Stimulated activated CD8-positive, alpha-beta memory T cell treated with anti-CD3 and anti-CD28 coated beads, Interleukin-4, amount 100 ng/mL, for 4 hours (primary cell): ENCODE measurements around the gene RHOBTB1.

Experiments
- DNase-seq, 2 donors: peaks; one replicate each; pipeline ENCODE4 v3.0.0-alpha.2; 2020; ENCODE audit warnings: low read depth in 2 of 2, low spot score in 1 of 2

RHOBTB1 gene

GRCh38 chr10:60964257-60965235, 20.6 kb upstream of the RHOBTB1 start:
- DNase-seq = no peak

- DNase-seq = no peak
These were observed 19.7 kb upstream of the RHOBTB1 start for GRCh38 chr10:60963441-60964256.

- no peak for DNase-seq
These were observed 19.0 kb upstream of the RHOBTB1 start for GRCh38 chr10:60962946-60963345.

GRCh38 chr10:60960913-60961312, 16.9 kb upstream of the RHOBTB1 start:
- no peak for DNase-seq

- DNase-seq = no peak
These were observed 16.0 kb upstream of the RHOBTB1 start for GRCh38 chr10:60960031-60960430.

GRCh38 chr10:60958892-60959601, 15.1 kb upstream of the RHOBTB1 start:
- DNase-seq = no peak

- no peak for DNase-seq
These were observed 13.8 kb upstream of the RHOBTB1 start for GRCh38 chr10:60957667-60958221.

- no peak for DNase-seq
These were observed 12.0 kb upstream of the RHOBTB1 start for GRCh38 chr10:60955957-60956425.

- DNase-seq = no peak
These were observed 11.3 kb upstream of the RHOBTB1 start for GRCh38 chr10:60955316-60955715.

GRCh38 chr10:60954035-60954434, 10.1 kb upstream of the RHOBTB1 start:
- no peak for DNase-seq

- no peak for DNase-seq
These were observed 9.4 kb upstream of the RHOBTB1 start for GRCh38 chr10:60953420-60953819.

- no peak for DNase-seq
These were observed 8.8 kb upstream of the RHOBTB1 start for GRCh38 chr10:60952846-60953220.

GRCh38 chr10:60952067-60952845, 8.3 kb upstream of the RHOBTB1 start:
- no peak for DNase-seq

- no peak for DNase-seq
These were observed 7.3 kb upstream of the RHOBTB1 start for GRCh38 chr10:60951272-60951724.

GRCh38 chr10:60950300-60950699, 6.3 kb upstream of the RHOBTB1 start:
- DNase-seq = no peak

- DNase-seq = no peak
These were observed 4.9 kb upstream of the RHOBTB1 start for GRCh38 chr10:60948851-60949250.

- DNase-seq = no peak
These were observed 919 bp upstream of the RHOBTB1 start for GRCh38 chr10:60944910-60945297.

- DNase-seq = no peak
These were observed 498 bp downstream of the RHOBTB1 start for GRCh38 chr10:60943316-60944057.

- no peak for DNase-seq
These were observed 1.1 kb downstream of the RHOBTB1 start for GRCh38 chr10:60942788-60943315.
